ENCODE data around the gene GBA3.

Gene GBA3

GRCh38 chr4:22790631-22791030, 97.9 kb downstream of the GBA3 start:
- H3K4me3 ChIP-seq (ENCODE audit: low read length) = no peak overlapping the region
- no peak for TF ChIP-seq CTCF (conservative IDR thresholded peaks at IDR 0.05; ENCODE audit: low read depth, low read length)
- no peak for DNase-seq (ENCODE audit: low read depth)

- no peak for DNase-seq (ENCODE audit: low read depth)
- no peak for TF ChIP-seq CTCF (conservative IDR thresholded peaks at IDR 0.05; ENCODE audit: low read depth, low read length)
- no peak overlapping the region for H3K4me3 ChIP-seq (ENCODE audit: low read length)
Measured at GRCh38 chr4:22794732-22795131, 102.0 kb downstream of the GBA3 start.

DNA sequence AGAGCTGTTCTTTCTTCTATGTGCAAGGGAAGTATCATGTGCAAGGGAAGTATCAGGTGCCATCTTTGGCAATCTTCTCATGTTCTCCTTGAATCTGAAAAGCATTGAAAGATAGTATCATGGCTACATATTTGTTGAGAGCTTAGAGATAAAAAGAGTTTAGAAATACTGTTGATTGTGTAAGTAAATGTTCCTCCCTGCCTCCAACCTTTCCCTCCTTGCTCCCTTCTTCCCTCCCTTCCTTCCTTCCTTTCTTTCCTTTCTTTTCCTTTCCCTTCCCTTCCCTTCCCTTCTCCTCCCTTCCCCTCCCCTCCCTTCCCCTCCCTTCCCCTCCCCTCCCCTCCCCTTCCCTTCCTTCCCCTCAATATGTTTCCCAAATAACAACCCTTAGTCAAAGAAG, 108.7 kb downstream of the GBA3 start:
- DNase-seq (ENCODE audit: low read depth) = no peak
- no peak overlapping the region for H3K4me3 ChIP-seq (ENCODE audit: low read length)
- no peak for TF ChIP-seq CTCF (conservative IDR thresholded peaks at IDR 0.05; ENCODE audit: low read depth, low read length)

GRCh38 chr4:22802876-22803275, 110.1 kb downstream of the GBA3 start:
- no peak for DNase-seq (ENCODE audit: low read depth)
- H3K4me3 ChIP-seq (ENCODE audit: low read length) = no peak overlapping the region
- TF ChIP-seq CTCF (conservative IDR thresholded peaks at IDR 0.05; ENCODE audit: low read depth, low read length) = no peak

DNA sequence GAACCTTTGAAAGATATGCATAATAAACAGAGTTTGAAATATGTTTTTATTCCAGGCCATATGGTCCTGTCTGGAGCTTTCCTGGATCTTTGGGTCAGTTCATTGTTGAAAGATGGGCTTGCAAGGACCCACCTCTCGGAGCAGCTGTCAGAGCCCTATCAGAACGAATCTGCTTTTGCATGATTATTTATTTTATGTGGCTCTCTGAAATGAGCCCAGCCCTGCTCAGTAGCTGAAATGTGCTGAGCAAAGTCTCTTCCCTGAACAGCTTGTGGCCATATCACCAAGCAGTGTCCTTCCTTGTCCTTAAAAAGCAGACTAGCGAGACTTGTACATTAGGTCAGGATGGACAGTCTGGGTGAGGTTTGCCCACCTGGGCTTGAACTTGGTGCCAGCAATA, 110.8 kb downstream of the GBA3 start:
- no peak for DNase-seq (ENCODE audit: low read depth)
- TF ChIP-seq CTCF (conservative IDR thresholded peaks at IDR 0.05; ENCODE audit: low read depth, low read length) = no peak
- H3K4me3 ChIP-seq (ENCODE audit: low read length) = no peak overlapping the region

DNA sequence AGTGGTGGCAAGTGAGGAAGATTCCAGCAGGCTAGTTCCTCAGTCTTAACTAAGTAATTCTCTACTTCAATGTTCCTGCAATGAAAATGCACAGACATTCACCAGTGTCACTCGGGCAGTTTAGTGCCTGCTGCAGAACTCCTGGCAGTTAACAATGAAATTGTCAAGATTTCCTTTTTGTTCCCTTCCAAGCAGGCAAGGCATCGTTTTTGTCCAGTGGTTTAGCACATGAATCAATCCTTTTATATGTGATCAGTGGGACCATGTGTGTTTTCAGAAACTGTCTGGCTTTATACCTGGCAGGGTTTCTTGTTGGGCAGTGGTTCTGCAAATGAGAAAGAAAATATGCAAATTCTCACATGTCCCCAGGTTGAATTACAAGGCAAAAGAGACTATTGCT, 122.2 kb downstream of the GBA3 start:
- TF ChIP-seq CTCF (conservative IDR thresholded peaks at IDR 0.05; ENCODE audit: low read depth, low read length) = no peak
- H3K4me3 ChIP-seq (ENCODE audit: low read length) = no peak overlapping the region
- DNase-seq (ENCODE audit: low read depth) = no peak

GRCh38 chr4:22824091-22824490, 131.4 kb downstream of the GBA3 start:
- no peak overlapping the region for H3K4me3 ChIP-seq (ENCODE audit: low read length)
- no peak for DNase-seq (ENCODE audit: low read depth)
- TF ChIP-seq CTCF (conservative IDR thresholded peaks at IDR 0.05; ENCODE audit: low read depth, low read length) = no peak
